ENCODE data around the gene C17orf107.

C17orf107 gene

GRCh38 chr17:4947411-4948165 lies 48.3 kb downstream of the C17orf107 start:
- H3K27ac ChIP-seq = peak overlapping the region; percentile 100
- TF ChIP-seq ZFX (IDR thresholded peaks at IDR 0.05; ENCODE audit: borderline replicate concordance) (no peak), CTCF (IDR thresholded peaks at IDR 0.05) (no peak)

DNA sequence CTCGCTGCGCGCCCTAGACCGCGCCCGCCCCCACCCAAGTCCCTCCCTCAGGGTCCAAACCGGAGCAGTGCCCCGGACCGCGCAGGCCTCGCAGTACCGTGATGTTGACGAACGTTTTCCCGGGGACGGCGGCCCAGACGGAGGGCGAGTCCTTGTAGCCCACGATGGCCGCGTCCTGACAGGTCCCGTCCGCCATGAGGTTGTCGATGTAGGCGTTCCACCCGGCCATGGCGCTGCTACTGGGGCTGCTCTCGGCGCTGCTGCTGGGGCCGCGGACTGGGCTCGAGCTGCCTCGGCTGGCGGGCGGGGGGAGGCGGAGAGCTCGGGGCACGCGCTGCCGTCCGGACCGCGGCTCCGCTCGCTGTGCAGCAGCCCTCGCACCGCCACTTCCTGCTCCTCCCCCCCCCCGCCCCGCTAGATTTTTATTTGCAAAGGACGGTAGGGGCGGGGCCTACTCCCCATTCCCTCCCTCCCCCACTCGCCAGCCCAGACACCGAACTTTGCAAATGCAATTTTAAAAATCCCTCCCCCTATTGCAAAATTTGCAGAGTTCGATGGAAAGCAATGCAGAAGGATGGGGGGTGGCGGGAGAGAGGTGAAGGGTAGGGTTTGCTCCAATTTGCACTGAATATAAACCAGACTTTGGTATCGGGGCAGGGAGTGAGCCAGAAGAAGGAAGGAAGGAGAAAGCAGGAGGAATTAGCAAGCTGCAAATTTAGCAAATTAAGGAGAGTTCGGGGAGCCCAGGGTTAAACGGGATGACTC lies 49.0 kb downstream of the C17orf107 start, which contains the start of gene PFN1:
TSS of gene PFN1 (minus strand) at position 365 of the 765 bp plus-strand sequence. CDS start at position 229, 136 bp downstream.
- peak within 1 kb of the TSS; percentile 100 for H3K27ac ChIP-seq
- TF ChIP-seq CTCF (IDR thresholded peaks at IDR 0.05) = no peak
- no peak for TF ChIP-seq ZFX (IDR thresholded peaks at IDR 0.05; ENCODE audit: borderline replicate concordance)

GRCh38 chr17:4948931-4949320 lies 49.6 kb downstream of the C17orf107 start:
- TF ChIP-seq ZFX (IDR thresholded peaks at IDR 0.05; ENCODE audit: borderline replicate concordance) = no peak
- TF ChIP-seq CTCF (IDR thresholded peaks at IDR 0.05) = no peak
- peak overlapping the region; percentile 100 for H3K27ac ChIP-seq

DNA sequence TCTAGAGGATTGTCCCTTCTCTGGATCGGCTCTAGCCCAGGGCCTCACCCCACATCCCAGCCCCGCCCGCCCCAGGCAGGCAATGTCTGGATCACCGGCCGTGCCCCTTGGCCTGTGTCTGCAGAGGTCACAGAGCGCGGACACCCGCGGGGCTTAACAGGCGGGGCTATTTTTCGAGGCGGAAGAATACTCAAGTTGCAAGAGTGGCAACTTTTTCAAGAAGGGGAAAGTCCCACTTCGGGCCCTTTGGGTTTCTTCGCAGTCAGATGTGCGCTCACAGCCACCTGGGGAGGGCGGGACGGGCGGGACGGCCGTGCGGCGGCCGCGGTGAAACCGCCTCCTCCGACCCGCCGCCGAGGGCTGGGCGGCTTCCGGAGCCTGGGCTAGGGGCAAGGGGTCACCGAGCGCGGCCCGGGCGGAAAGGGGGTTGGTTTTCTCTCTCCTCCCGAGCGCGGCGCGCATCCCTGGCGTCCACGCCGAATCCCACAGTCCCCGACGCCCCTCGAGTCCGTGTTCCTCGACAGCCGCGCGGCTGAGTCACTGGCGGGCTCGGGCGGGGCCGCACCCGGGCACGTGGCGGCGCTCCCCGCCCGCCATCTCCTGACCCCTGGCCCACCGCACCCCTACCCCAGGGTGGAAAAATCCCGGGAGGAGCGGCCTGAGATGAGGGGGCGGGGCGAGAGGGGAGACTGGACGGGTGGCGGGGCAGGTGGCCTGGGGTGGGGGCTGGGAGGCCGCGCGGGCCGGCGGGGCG lies 50.2 kb downstream of the C17orf107 start:
- peak overlapping the region; percentile 100 for H3K27ac ChIP-seq
- no peak for TF ChIP-seq ZFX (IDR thresholded peaks at IDR 0.05; ENCODE audit: borderline replicate concordance)
- no peak for TF ChIP-seq CTCF (IDR thresholded peaks at IDR 0.05)

GRCh38 chr17:4950075-4950745 lies 50.9 kb downstream of the C17orf107 start:
- TF ChIP-seq ZFX (IDR thresholded peaks at IDR 0.05; ENCODE audit: borderline replicate concordance) = no peak
- TF ChIP-seq CTCF (IDR thresholded peaks at IDR 0.05) = no peak
- H3K27ac ChIP-seq = peak overlapping the region; percentile 100

DNA sequence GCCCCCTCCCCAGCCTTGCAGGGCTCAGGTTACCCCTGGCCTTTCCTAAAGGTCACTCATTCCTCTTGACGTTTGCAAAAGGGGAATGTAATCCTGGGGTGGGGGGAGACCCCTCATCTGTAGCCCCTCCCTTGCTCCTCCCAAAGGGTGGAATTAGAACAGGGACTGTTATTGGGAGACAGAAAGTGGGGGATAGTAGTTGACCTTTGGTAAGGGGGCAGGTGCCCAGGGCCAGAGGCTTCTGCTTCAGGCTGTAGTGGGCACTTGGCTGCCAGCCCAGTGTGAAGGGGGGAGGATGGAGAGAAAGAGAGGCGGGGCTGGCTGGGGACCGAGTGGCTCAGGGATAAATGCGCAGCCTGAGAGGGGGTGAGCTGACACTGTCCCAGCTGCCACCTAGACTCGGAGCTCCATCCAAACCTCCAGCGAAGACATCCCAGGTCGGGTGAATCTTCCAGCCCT lies 51.4 kb downstream of the C17orf107 start, which contains the start of gene ENO3:
TSS of gene ENO3 (plus strand) at position 374 of the 459 bp plus-strand sequence. CDS start 711 bp downstream, outside the sequence.
- TF ChIP-seq ZFX (IDR thresholded peaks at IDR 0.05; ENCODE audit: borderline replicate concordance) (no peak), CTCF (IDR thresholded peaks at IDR 0.05) (no peak)
- peak within 1 kb of the TSS; percentile 100 for H3K27ac ChIP-seq

All from 22Rv1 (cell line).